Common myeloid progenitor, CD34-positive (primary cell): ENCODE measurements around the gene DYNLL2.

ENCODE experiments used
- CTCF ChIA-PET: fragments of 350-600 bp; sonication (Branson Sonifier 250); formaldehyde crosslinking; loops from one replicate; lab custom pipeline; 2021; ENCODE audit warnings: antibody characterized with exemption; lab: Charles Lee
- POLR2A ChIA-PET: fragments of 350-600 bp; sonication (Branson Sonifier 250); formaldehyde crosslinking; loops from one replicate; lab custom pipeline; 2021; ENCODE audit warnings: antibody characterized with exemption; lab: Charles Lee
- DNase-seq, 3 donors: peaks; one replicate each; pipeline versions ENCODE4 v3.0.0 to v3.0.0-alpha.2; 2013
- H3K27ac ChIP-seq, 2 experiments: 1 replicate in 1 of 2; 2 replicates in 1 of 2; pipeline ENCODE4 v1.7.0; 2013; ENCODE audit warnings: inconsistent platforms in 2 of 2, low read length in 2 of 2, mild to moderate bottlenecking in 2 of 2, low read depth in 1 of 2, moderate library complexity in 1 of 2; ENCODE audit not compliant: severe bottlenecking in 2 of 2, insufficient read depth in 1 of 2, poor library complexity in 1 of 2
- H3K27me3 ChIP-seq, 5 experiments: replicated peaks in 2 of 5; 1 replicate in 3 of 5; 2 replicates in 2 of 5; pipeline versions ENCODE4 v1.6.1 to v1.7.0; 2013; ENCODE audit warnings: low read length in 4 of 5, mild to moderate bottlenecking in 2 of 5, moderate library complexity in 2 of 5, inconsistent platforms in 1 of 5; ENCODE audit not compliant: insufficient read depth in 5 of 5, control insufficient read depth in 4 of 5
- H3K36me3 ChIP-seq, 4 experiments: 1 replicate in 2 of 4; 2 replicates in 2 of 4; pipeline versions ENCODE4 v1.6.1 to v1.7.0; 2013; ENCODE audit warnings: low read length in 3 of 4, control low read depth in 1 of 4, mild to moderate bottlenecking in 1 of 4; ENCODE audit not compliant: control insufficient read depth in 4 of 4, insufficient read depth in 4 of 4
- H3K4me1 ChIP-seq, 4 experiments: 1 replicate in 3 of 4; 2 replicates in 1 of 4; pipeline versions ENCODE4 v1.6.1 to v1.7.1; 2013; ENCODE audit warnings: low read length in 3 of 4, mild to moderate bottlenecking in 3 of 4, control low read depth in 1 of 4, inconsistent platforms in 1 of 4, moderate library complexity in 1 of 4; ENCODE audit not compliant: control insufficient read depth in 4 of 4, insufficient read depth in 4 of 4; ENCODE audit errors: control extremely low read depth in 1 of 4
- H3K4me3 ChIP-seq, 7 experiments: 1 replicate in 4 of 7; 2 replicates in 3 of 7; pipeline versions ENCODE4 v1.5.1 to v1.7.0; 2013; ENCODE audit warnings: mild to moderate bottlenecking in 7 of 7, low read length in 6 of 7, moderate library complexity in 6 of 7, inconsistent platforms in 2 of 7, low read depth in 2 of 7, control low read depth in 1 of 7; ENCODE audit not compliant: insufficient read depth in 4 of 7, control insufficient read depth in 1 of 7; ENCODE audit errors: extremely low read depth in 1 of 7
- H3K9me3 ChIP-seq, 5 experiments: 1 replicate in 4 of 5; 2 replicates in 1 of 5; pipeline versions ENCODE4 v1.6.1 to v1.7.1; 2013; ENCODE audit warnings: low read length in 4 of 5, mild to moderate bottlenecking in 2 of 5, inconsistent platforms in 1 of 5, low read depth in 1 of 5, moderate library complexity in 1 of 5; ENCODE audit not compliant: control insufficient read depth in 4 of 5, insufficient read depth in 2 of 5; ENCODE audit errors: control extremely low read depth in 1 of 5
- WGBS: methylation state at CpG from one replicate; pipeline ENCODE4 v1.1.5; 2013; ENCODE audit not compliant: insufficient coverage; 5-methylcytosine and 5-hydroxymethylcytosine counted together

DYNLL2 gene

GRCh38 chr17:58046239-58047094, 36.8 kb upstream of the DYNLL2 start:
- CTCF ChIA-PET, result interaction anchor here (1.2 kb wide), 1 partner anchor 14 kb away, joined by 3 read pairs; no protein-coding TSS in a partner anchor
- WGBS, result 86% methylated on average over 12 of the region's 18 CpGs
- H3K4me1 ChIP-seq, result no peaks in the 10 kb centered on the region

GRCh38 chr17:58047376-58048150, 35.7 kb upstream of the DYNLL2 start:
- CTCF ChIA-PET, result no interaction called here

More at GRCh38 chr17:58046239-58047094, 36.8 kb upstream of the DYNLL2 start:
- Histone ChIP-seq H3K36me3 (no peaks in the 10 kb centered on the region), H3K9me3 (no peaks in the 10 kb centered on the region), H3K27ac (no peak overlapping the region), H3K27me3 (peaks cover 0 to 7% (median 0%) of the 10 kb centered on the region in 5 experiments), H3K4me3 (no peak overlapping the region)
- POLR2A ChIA-PET, result no interaction called here
- no peak for DNase-seq

GRCh38 chr17:58049533-58049932, 33.7 kb upstream of the DYNLL2 start:
- CTCF ChIA-PET, result no interaction called here
- WGBS, result 86% methylated on average over 3 of the region's 4 CpGs

More at GRCh38 chr17:58047376-58048150, 35.7 kb upstream of the DYNLL2 start:
- Histone ChIP-seq H3K4me1 (no peaks in the 10 kb centered on the region), H3K9me3 (no peaks in the 10 kb centered on the region), H3K27ac (no peak overlapping the region), H3K36me3 (no peaks in the 10 kb centered on the region), H3K4me3 (no peak overlapping the region), H3K27me3 (peaks cover 0 to 5% (median 0%) of the 10 kb centered on the region in 5 experiments)
- POLR2A ChIA-PET, result no interaction called here
- 98% methylated on average over 4 of the region's 4 CpGs for WGBS
- DNase-seq, result no peak

GRCh38 chr17:58050966-58051365, 32.3 kb upstream of the DYNLL2 start:
- POLR2A ChIA-PET, result no interaction called here
- 100% methylated on average over 1 of the region's 2 CpGs for WGBS
- Histone ChIP-seq H3K27ac (no peak overlapping the region), H3K4me1 (no peaks in the 10 kb centered on the region), H3K9me3 (no peaks in the 10 kb centered on the region), H3K4me3 (no peak overlapping the region), H3K36me3 (no peaks in the 10 kb centered on the region), H3K27me3 (no peaks in the 10 kb centered on the region)
- DNase-seq, result no peak
- CTCF ChIA-PET, result no interaction called here

More at GRCh38 chr17:58049533-58049932, 33.7 kb upstream of the DYNLL2 start:
- no peaks in the 10 kb centered on the region for H3K9me3 ChIP-seq
- no peaks in the 10 kb centered on the region for H3K27me3 ChIP-seq
- no peak overlapping the region for H3K4me3 ChIP-seq
- POLR2A ChIA-PET, result no interaction called here
- no peaks in the 10 kb centered on the region for H3K36me3 ChIP-seq
- DNase-seq, result no peak
- H3K4me1 ChIP-seq, result no peaks in the 10 kb centered on the region
- H3K27ac ChIP-seq, result no peak overlapping the region

GRCh38 chr17:58051468-58051867, 31.8 kb upstream of the DYNLL2 start:
- Histone ChIP-seq H3K9me3 (no peaks in the 10 kb centered on the region), H3K27me3 (no peaks in the 10 kb centered on the region), H3K36me3 (no peaks in the 10 kb centered on the region), H3K4me1 (no peaks in the 10 kb centered on the region), H3K27ac (no peak overlapping the region), H3K4me3 (no peak overlapping the region)
- ChIA-PET POLR2A (no interaction called here), CTCF (interaction anchor here (1.1 kb wide), 1 partner anchor 9 kb away, joined by 3 read pairs; no protein-coding TSS in a partner anchor)
- WGBS, result 100% methylated on average over 1 of the region's 1 CpG
- no peak for DNase-seq

GRCh38 chr17:58052407-58052806, 30.8 kb upstream of the DYNLL2 start:
- CTCF ChIA-PET, result interaction anchor here (0.7 to 1.1 kb wide), 2 partner anchors 8 to 21 kb away, joined by 3 read pairs; no protein-coding TSS in a partner anchor
- H3K4me3 ChIP-seq, result no peak overlapping the region
- H3K27me3 ChIP-seq, result no peaks in the 10 kb centered on the region
- no peak overlapping the region for H3K27ac ChIP-seq
- H3K4me1 ChIP-seq, result no peaks in the 10 kb centered on the region
- WGBS, result no CpG with 5 or more reads among the region's 1 CpG
- DNase-seq, result no peak
- H3K9me3 ChIP-seq, result no peaks in the 10 kb centered on the region
- POLR2A ChIA-PET, result no interaction called here
- no peaks in the 10 kb centered on the region for H3K36me3 ChIP-seq
